ENCODE data around the gene EIF3C.
"Not testable (repeated sequence)": the region's sequence is repeated elsewhere in the genome, so short reads cannot be mapped to it uniquely, and the experiment has no call there.

GRCh38 chr16:28751487-28751886 lies 40.2 kb downstream of the EIF3C start, which contains the start of gene NPIPB9:
- not testable (repeated sequence) for TF ChIP-seq SALL2 (tag by site-specific recombination; IDR thresholded peaks at IDR 0.05; ENCODE audit: borderline replicate concordance); SETDB1 (IDR thresholded peaks at IDR 0.05; ENCODE audit: insufficient read length, low read length); ZNF423 (tag by site-specific recombination; IDR thresholded peaks at IDR 0.05); ZNF701 (tag by site-specific recombination; IDR thresholded peaks at IDR 0.05); CTCF (tag by site-specific recombination; IDR thresholded peaks at IDR 0.05); ZNF510 (tag by site-specific recombination; IDR thresholded peaks at IDR 0.05; ENCODE audit: insufficient replicate concordance); ZNF398 (tag by site-specific recombination; IDR thresholded peaks at IDR 0.05); ZNF274 (IDR thresholded peaks at IDR 0.05; ENCODE audit: low read length); ZNF274 (tag by site-specific recombination; IDR thresholded peaks at IDR 0.05; ENCODE audit: borderline replicate concordance); YY1 (tag by site-specific recombination; IDR thresholded peaks at IDR 0.05); ZNF792 (tag by site-specific recombination; IDR thresholded peaks at IDR 0.05); TCF7L2 (IDR thresholded peaks at IDR 0.05; ENCODE audit: borderline replicate concordance, low read depth, low read length); ZNF776 (tag by site-specific recombination; IDR thresholded peaks at IDR 0.05; ENCODE audit: borderline replicate concordance)
